KMS-11 (cell line): ENCODE measurements around the gene ACSL1.

Experiments
- H2AFZ ChIP-seq: fragments of 200-600 bp; sonication (generic); 2 replicates; pipeline ENCODE4 v1.6.1; 2016; ENCODE audit warnings: antibody characterized with exemption, mixed run types, low read depth
- H3K27ac ChIP-seq: fragments of 200-600 bp; sonication (generic); 2 replicates; pipeline ENCODE4 v1.6.1; 2016; ENCODE audit warnings: mild to moderate bottlenecking, mixed run types
- H3K27me3 ChIP-seq: fragments of 200-600 bp; sonication (generic); 2 replicates; pipeline ENCODE4 v1.6.1; 2017; ENCODE audit warnings: mild to moderate bottlenecking, low read depth, mixed run types, moderate library complexity; ENCODE audit not compliant: insufficient read depth
- H3K36me3 ChIP-seq: fragments of 200-600 bp; sonication (generic); 2 replicates; pipeline ENCODE4 v1.6.1; 2017; ENCODE audit warnings: mild to moderate bottlenecking, mixed run types; ENCODE audit not compliant: insufficient read depth
- H3K4me1 ChIP-seq: fragments of 200-600 bp; sonication (generic); 2 replicates; pipeline ENCODE4 v1.6.1; 2016; ENCODE audit warnings: mild to moderate bottlenecking, low read depth, mixed run types; ENCODE audit not compliant: poor library complexity, severe bottlenecking
- H3K4me2 ChIP-seq: fragments of 200-600 bp; sonication (generic); 2 replicates; pipeline ENCODE4 v1.7.0; 2016; ENCODE audit warnings: mild to moderate bottlenecking, mixed run types
- H3K4me3 ChIP-seq: fragments of 200-600 bp; sonication (generic); IDR thresholded peaks from 2 replicates; pipeline ENCODE4 v1.6.1; 2017; ENCODE audit warnings: low read depth, low read length, mixed read lengths; ENCODE audit not compliant: insufficient read depth
- H3K79me2 ChIP-seq: fragments of 200-600 bp; sonication (generic); 2 replicates; pipeline ENCODE4 v1.6.1; 2016; ENCODE audit warnings: low read depth, mixed run types; ENCODE audit not compliant: insufficient read depth
- H3K9ac ChIP-seq: fragments of 200-600 bp; sonication (generic); 2 replicates; pipeline ENCODE4 v1.6.1; 2016; ENCODE audit warnings: mild to moderate bottlenecking, mixed run types
- H4K20me1 ChIP-seq: fragments of 200-600 bp; sonication (generic); 2 replicates; pipeline ENCODE4 v1.6.1; 2016; ENCODE audit warnings: mild to moderate bottlenecking, mixed run types; ENCODE audit not compliant: insufficient read depth
- CTCF ChIP-seq: fragments of 200-600 bp; sonication (generic); conservative IDR thresholded peaks from 2 replicates; pipeline ENCODE4 v1.6.1; 2017; ENCODE audit warnings: low read depth, mild to moderate bottlenecking, antibody characterized with exemption, low read length, moderate library complexity, mixed read lengths

Gene ACSL1

GRCh38 chr4:184825896-184826690 is at the start of gene ACSL1:
ACSL1 (minus strand) TSS chr4:184825968; CDS start chr4:184803514, 22,454 bp downstream.
- peak within 1 kb of the TSS; percentile 44 for H3K27ac ChIP-seq
- H2AFZ ChIP-seq: peak within 1 kb of the TSS; percentile 84
- no peak for TF ChIP-seq CTCF

GRCh38 chr4:184873054-184873453 is 47.3 kb upstream of the ACSL1 start:
- no peaks in the 10 kb centered on the region for H3K79me2 ChIP-seq
- H3K27ac ChIP-seq: no peak overlapping the region
- H3K4me3 ChIP-seq: no peak overlapping the region
- no peak for TF ChIP-seq CTCF
- H3K4me2 ChIP-seq: no peak overlapping the region
- no peak overlapping the region for H2AFZ ChIP-seq
- no peak overlapping the region for H3K9ac ChIP-seq
- H3K27me3 ChIP-seq: no peaks in the 10 kb centered on the region
- no peaks in the 10 kb centered on the region for H4K20me1 ChIP-seq
- H3K4me1 ChIP-seq: no peaks in the 10 kb centered on the region
- H3K36me3 ChIP-seq: no peaks in the 10 kb centered on the region

More at GRCh38 chr4:184825896-184826690, at the start of gene ACSL1:
- H3K36me3 ChIP-seq: no peaks in the 10 kb centered on the region
- H3K4me3 ChIP-seq: no peak within 1 kb of the TSS
- H3K79me2 ChIP-seq: peaks cover 35% of the 10 kb centered on the region
- H3K27me3 ChIP-seq: no peaks in the 10 kb centered on the region; the same call in 1 of the 2 replicates
- H4K20me1 ChIP-seq: no peaks in the 10 kb centered on the region
- H3K9ac ChIP-seq: peak within 1 kb of the TSS; percentile 68
- H3K4me1 ChIP-seq: peaks cover 27% of the 10 kb centered on the region
- H3K4me2 ChIP-seq: peak within 1 kb of the TSS; percentile 91

- Histone ChIP-seq H3K36me3 (no peaks in the 10 kb centered on the region), H3K27ac (no peak overlapping the region), H3K4me3 (no peak overlapping the region), H2AFZ (no peak overlapping the region), H3K4me2 (no peak overlapping the region), H3K27me3 (no peaks in the 10 kb centered on the region), H3K79me2 (no peaks in the 10 kb centered on the region), H3K9ac (no peak overlapping the region), H3K4me1 (no peaks in the 10 kb centered on the region), H4K20me1 (no peaks in the 10 kb centered on the region)
- no peak for TF ChIP-seq CTCF
Measured at GRCh38 chr4:184870718-184871117, 45.0 kb upstream of the ACSL1 start.

- H3K4me3 ChIP-seq: no peak overlapping the region
- H3K79me2 ChIP-seq: no peaks in the 10 kb centered on the region
- H3K4me2 ChIP-seq: no peak overlapping the region
- H4K20me1 ChIP-seq: no peaks in the 10 kb centered on the region
- no peak overlapping the region for H3K9ac ChIP-seq
- H3K27me3 ChIP-seq: no peaks in the 10 kb centered on the region
- H3K36me3 ChIP-seq: no peaks in the 10 kb centered on the region
- H2AFZ ChIP-seq: no peak overlapping the region
- H3K4me1 ChIP-seq: no peaks in the 10 kb centered on the region
- H3K27ac ChIP-seq: no peak overlapping the region
- TF ChIP-seq CTCF: no peak
Measured at GRCh38 chr4:184868623-184869022, 42.9 kb upstream of the ACSL1 start.
